HepG2 (cell line): ENCODE results near the gene IRF1. TPM values are rescaled to one million over a fixed set of nuclear protein-coding genes. Genes with fewer than 3 reads are reported as not detected.
A peak's percentile ranks its signal among the peaks of the same experiment; 100 is the strongest.

ENCODE experiments used
- MXI1 ChIP-seq: IDR thresholded peaks from 3 replicates; pipeline ENCODE4 v1.6.1; 2012; ENCODE audit warnings: low read depth, low read length, inconsistent platforms, borderline replicate concordance
- NONO ChIP-seq, 2 experiments: fragments of 450-650 bp in 1 of 2; sonication (generic) in 1 of 2; formaldehyde crosslinking in 1 of 2; IDR thresholded peaks in 1 of 2; conservative IDR thresholded peaks in 1 of 2; 2 replicates each; pipeline versions ENCODE4 v1.6.1 to v1.8.0; 2017 to 2022; ENCODE audit warnings: mild to moderate bottlenecking in 1 of 2, missing genetic modification reagents in 1 of 2, moderate library complexity in 1 of 2
- SAFB2 ChIP-seq: sonication (generic); formaldehyde crosslinking; IDR thresholded peaks from 2 replicates; pipeline ENCODE4 v1.5.1; 2020; ENCODE audit warnings: missing genetic modification reagents, low read depth, mild to moderate bottlenecking, borderline replicate concordance
- SIN3B ChIP-seq: fragments of 150-350 bp; IDR thresholded peaks from 2 replicates; pipeline ENCODE4 v1.6.1; 2014; ENCODE audit warnings: low read length
- ZNF550 ChIP-seq: sonication (generic); formaldehyde crosslinking; IDR thresholded peaks from 2 replicates; pipeline ENCODE4 v1.4.0; 2020; ENCODE audit warnings: mild to moderate bottlenecking, missing genetic modification reagents, borderline replicate concordance
- ZNF652 ChIP-seq: IDR thresholded peaks from 2 replicates; pipeline ENCODE4 v1.6.1; 2016; ENCODE audit warnings: low read depth, borderline replicate concordance
- ZNF674 ChIP-seq: sonication (generic); formaldehyde crosslinking; IDR thresholded peaks from 2 replicates; pipeline ENCODE4 v1.5.0; 2020; ENCODE audit warnings: low read depth, mild to moderate bottlenecking, missing genetic modification reagents
- ZNF761 ChIP-seq: sonication (generic); formaldehyde crosslinking; conservative IDR thresholded peaks from 2 replicates; pipeline ENCODE4 v1.4.0; 2020; ENCODE audit warnings: mild to moderate bottlenecking, missing genetic modification reagents
- ZNF839 ChIP-seq: sonication (generic); formaldehyde crosslinking; IDR thresholded peaks from 2 replicates; pipeline ENCODE4 v1.4.0; 2020; ENCODE audit warnings: missing genetic modification reagents, mild to moderate bottlenecking, borderline replicate concordance
- polyA plus RNA-seq, 8 experiments: library from polyadenylated mRNA; depleted of rRNA in 3 of 8; stranded (reverse) in 7 of 8; unstranded in 1 of 8; fragments of >200 nt; fragmentation: Illumina TruSeq in 4 of 8; extraction: Trizol in 4 of 8; gene quantifications; 2 replicates each; pipeline versions ENCODE4 v1.2.1 to v1.2.3, GENCODE V29; 2011 to 2016; ENCODE audit warnings: low read depth in 4 of 8, missing spikeins in 1 of 8, mixed read lengths in 1 of 8; ENCODE audit not compliant: insufficient read depth in 1 of 8
- total RNA-seq, 5 experiments: library from RNA; depleted of rRNA; stranded (reverse); fragments of >200 nt; fragmentation: Illumina TruSeq; extraction: Trizol; gene quantifications; 2 replicates each; pipeline ENCODE4 v1.2.3, GENCODE V29; 2016; ENCODE audit warnings: low read depth in 1 of 5
- TF ChIP-seq, protein P1 (sequence below): sonication (generic); formaldehyde crosslinking; IDR thresholded peaks from 2 replicates; pipeline ENCODE4 v1.5.0; 2020; ENCODE audit warnings: mild to moderate bottlenecking, missing genetic modification reagents
- TF ChIP-seq, protein P2 (sequence below): IDR thresholded peaks from 2 replicates; pipeline ENCODE4 v1.6.1; 2016; ENCODE audit warnings: low read depth
- TF ChIP-seq, protein P3 (sequence below): sonication (generic); formaldehyde crosslinking; IDR thresholded peaks from 2 replicates; pipeline ENCODE4 v1.4.0; 2020; ENCODE audit warnings: missing genetic modification reagents
- TF ChIP-seq, protein P4 (sequence below): sonication (generic); formaldehyde crosslinking; IDR thresholded peaks from 2 replicates; pipeline ENCODE4 v1.9.0; 2021; ENCODE audit warnings: missing genetic modification reagents, borderline replicate concordance
- TF ChIP-seq, protein P5 (sequence below): sonication (generic); formaldehyde crosslinking; IDR thresholded peaks from 2 replicates; pipeline ENCODE4 v1.4.0; 2020; ENCODE audit warnings: missing genetic modification reagents, borderline replicate concordance
- TF ChIP-seq, protein P6 (sequence below): fragments of 450-650 bp; IDR thresholded peaks from 2 replicates; pipeline ENCODE4 v1.6.1; 2016
- TF ChIP-seq, protein P7 (sequence below): sonication (generic); formaldehyde crosslinking; IDR thresholded peaks from 2 replicates; pipeline ENCODE4 v1.4.0; 2020; ENCODE audit warnings: missing genetic modification reagents

IRF1 gene
- total and polyA plus RNA-seq, 2 of the 13 experiments (the other 11 are each of a cell fraction or from before 2014, with no cell fraction given) = 4.1 to 8.8 TPM

DNA sequence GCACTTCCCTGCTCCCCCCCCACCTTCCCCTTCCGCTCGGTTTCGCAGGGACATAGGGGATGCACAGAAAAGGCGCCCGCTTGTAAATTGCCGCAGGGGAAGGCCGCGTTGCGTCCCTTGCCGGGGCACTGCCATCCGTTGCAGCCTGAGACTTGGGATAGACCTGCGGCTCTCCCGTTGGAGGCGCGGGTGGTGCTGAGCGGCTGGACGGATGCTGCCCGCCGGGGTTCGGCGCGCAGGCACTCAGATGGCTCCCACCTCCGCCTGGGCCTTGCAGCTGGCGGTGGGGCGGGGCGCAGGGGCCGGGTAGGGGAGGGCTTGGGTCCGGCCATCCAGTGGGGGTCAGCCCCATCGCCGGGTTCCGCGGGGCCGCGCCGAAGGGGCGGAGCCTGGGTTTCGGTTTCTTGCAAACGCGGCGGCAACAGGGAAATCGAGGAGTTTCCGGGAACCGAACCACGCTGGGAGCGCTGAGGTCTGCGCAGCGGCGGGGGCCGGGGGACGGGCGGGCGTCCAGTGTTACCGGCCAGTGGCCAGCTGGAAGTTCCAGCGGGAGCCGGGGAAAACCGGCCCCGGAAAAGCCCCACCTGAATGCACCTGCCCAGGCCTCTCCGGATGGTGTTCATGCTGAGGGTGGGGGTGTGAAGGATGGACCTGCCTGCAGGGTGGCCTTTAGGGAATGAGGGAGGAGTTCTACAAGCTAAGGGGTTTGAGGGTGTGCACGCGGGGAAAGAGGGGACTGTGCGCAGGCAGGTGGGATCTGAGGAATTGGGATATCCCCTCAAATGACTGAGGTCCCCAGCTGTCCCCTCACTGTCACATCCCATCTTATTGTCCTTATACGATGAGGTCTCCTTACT, 6.3 kb upstream of the IRF1 start (continued):
- TF ChIP-seq, protein P1, sequence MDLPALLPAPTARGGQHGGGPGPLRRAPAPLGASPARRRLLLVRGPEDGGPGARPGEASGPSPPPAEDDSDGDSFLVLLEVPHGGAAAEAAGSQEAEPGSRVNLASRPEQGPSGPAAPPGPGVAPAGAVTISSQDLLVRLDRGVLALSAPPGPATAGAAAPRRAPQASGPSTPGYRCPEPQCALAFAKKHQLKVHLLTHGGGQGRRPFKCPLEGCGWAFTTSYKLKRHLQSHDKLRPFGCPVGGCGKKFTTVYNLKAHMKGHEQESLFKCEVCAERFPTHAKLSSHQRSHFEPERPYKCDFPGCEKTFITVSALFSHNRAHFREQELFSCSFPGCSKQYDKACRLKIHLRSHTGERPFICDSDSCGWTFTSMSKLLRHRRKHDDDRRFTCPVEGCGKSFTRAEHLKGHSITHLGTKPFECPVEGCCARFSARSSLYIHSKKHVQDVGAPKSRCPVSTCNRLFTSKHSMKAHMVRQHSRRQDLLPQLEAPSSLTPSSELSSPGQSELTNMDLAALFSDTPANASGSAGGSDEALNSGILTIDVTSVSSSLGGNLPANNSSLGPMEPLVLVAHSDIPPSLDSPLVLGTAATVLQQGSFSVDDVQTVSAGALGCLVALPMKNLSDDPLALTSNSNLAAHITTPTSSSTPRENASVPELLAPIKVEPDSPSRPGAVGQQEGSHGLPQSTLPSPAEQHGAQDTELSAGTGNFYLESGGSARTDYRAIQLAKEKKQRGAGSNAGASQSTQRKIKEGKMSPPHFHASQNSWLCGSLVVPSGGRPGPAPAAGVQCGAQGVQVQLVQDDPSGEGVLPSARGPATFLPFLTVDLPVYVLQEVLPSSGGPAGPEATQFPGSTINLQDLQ (CRISPR knock-in tag) = no peak
- TF ChIP-seq, protein P2, sequence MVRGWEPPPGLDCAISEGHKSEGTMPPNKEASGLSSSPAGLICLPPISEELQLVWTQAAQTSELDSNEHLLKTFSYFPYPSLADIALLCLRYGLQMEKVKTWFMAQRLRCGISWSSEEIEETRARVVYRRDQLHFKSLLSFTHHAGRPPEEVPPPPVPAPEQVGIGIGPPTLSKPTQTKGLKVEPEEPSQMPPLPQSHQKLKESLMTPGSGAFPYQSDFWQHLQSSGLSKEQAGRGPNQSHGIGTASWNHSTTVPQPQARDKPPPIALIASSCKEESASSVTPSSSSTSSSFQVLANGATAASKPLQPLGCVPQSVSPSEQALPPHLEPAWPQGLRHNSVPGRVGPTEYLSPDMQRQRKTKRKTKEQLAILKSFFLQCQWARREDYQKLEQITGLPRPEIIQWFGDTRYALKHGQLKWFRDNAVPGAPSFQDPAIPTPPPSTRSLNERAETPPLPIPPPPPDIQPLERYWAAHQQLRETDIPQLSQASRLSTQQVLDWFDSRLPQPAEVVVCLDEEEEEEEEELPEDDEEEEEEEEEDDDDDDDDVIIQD (CRISPR knock-in tag) = no peak
- TF ChIP-seq MXI1 = no peak
- TF ChIP-seq, protein P3, sequence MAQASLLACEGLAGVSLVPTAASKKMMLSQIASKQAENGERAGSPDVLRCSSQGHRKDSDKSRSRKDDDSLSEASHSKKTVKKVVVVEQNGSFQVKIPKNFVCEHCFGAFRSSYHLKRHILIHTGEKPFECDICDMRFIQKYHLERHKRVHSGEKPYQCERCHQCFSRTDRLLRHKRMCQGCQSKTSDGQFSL (CRISPR knock-in tag) = no peak; the same call in 1 of the 2 replicates
- TF ChIP-seq, protein P4, sequence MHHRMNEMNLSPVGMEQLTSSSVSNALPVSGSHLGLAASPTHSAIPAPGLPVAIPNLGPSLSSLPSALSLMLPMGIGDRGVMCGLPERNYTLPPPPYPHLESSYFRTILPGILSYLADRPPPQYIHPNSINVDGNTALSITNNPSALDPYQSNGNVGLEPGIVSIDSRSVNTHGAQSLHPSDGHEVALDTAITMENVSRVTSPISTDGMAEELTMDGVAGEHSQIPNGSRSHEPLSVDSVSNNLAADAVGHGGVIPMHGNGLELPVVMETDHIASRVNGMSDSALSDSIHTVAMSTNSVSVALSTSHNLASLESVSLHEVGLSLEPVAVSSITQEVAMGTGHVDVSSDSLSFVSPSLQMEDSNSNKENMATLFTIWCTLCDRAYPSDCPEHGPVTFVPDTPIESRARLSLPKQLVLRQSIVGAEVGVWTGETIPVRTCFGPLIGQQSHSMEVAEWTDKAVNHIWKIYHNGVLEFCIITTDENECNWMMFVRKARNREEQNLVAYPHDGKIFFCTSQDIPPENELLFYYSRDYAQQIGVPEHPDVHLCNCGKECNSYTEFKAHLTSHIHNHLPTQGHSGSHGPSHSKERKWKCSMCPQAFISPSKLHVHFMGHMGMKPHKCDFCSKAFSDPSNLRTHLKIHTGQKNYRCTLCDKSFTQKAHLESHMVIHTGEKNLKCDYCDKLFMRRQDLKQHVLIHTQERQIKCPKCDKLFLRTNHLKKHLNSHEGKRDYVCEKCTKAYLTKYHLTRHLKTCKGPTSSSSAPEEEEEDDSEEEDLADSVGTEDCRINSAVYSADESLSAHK = no peak
- TF ChIP-seq, protein P5, sequence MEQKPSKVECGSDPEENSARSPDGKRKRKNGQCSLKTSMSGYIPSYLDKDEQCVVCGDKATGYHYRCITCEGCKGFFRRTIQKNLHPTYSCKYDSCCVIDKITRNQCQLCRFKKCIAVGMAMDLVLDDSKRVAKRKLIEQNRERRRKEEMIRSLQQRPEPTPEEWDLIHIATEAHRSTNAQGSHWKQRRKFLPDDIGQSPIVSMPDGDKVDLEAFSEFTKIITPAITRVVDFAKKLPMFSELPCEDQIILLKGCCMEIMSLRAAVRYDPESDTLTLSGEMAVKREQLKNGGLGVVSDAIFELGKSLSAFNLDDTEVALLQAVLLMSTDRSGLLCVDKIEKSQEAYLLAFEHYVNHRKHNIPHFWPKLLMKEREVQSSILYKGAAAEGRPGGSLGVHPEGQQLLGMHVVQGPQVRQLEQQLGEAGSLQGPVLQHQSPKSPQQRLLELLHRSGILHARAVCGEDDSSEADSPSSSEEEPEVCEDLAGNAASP (CRISPR knock-in tag) = no peak
- no peak for TF ChIP-seq ZNF652 (CRISPR knock-in tag)
- TF ChIP-seq SAFB2 = no peak
- TF ChIP-seq, protein P6, sequence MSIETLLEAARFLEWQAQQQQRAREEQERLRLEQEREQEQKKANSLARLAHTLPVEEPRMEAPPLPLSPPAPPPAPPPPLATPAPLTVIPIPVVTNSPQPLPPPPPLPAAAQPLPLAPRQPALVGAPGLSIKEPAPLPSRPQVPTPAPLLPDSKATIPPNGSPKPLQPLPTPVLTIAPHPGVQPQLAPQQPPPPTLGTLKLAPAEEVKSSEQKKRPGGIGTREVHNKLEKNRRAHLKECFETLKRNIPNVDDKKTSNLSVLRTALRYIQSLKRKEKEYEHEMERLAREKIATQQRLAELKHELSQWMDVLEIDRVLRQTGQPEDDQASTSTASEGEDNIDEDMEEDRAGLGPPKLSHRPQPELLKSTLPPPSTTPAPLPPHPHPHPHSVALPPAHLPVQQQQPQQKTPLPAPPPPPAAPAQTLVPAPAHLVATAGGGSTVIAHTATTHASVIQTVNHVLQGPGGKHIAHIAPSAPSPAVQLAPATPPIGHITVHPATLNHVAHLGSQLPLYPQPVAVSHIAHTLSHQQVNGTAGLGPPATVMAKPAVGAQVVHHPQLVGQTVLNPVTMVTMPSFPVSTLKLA = no peak
- TF ChIP-seq NONO (IDR thresholded peaks at IDR 0.05) = no peak
- TF ChIP-seq NONO (CRISPR knock-in tag; conservative IDR thresholded peaks at IDR 0.05) = peak; percentile 87
- TF ChIP-seq ZNF761 (CRISPR knock-in tag) = no peak
- no peak for TF ChIP-seq ZNF674
- no peak for TF ChIP-seq SIN3B
- TF ChIP-seq ZNF839 (CRISPR knock-in tag) = 0 out of 2 replicates have a peak, but pooled peaks have one; percentile 21
- TF ChIP-seq, protein P7, sequence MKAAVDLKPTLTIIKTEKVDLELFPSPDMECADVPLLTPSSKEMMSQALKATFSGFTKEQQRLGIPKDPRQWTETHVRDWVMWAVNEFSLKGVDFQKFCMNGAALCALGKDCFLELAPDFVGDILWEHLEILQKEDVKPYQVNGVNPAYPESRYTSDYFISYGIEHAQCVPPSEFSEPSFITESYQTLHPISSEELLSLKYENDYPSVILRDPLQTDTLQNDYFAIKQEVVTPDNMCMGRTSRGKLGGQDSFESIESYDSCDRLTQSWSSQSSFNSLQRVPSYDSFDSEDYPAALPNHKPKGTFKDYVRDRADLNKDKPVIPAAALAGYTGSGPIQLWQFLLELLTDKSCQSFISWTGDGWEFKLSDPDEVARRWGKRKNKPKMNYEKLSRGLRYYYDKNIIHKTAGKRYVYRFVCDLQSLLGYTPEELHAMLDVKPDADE (CRISPR knock-in tag) = no peak
- no peak for TF ChIP-seq ZNF550
